ENCODE data around the gene CHTF18.

CHTF18 gene

DNA sequence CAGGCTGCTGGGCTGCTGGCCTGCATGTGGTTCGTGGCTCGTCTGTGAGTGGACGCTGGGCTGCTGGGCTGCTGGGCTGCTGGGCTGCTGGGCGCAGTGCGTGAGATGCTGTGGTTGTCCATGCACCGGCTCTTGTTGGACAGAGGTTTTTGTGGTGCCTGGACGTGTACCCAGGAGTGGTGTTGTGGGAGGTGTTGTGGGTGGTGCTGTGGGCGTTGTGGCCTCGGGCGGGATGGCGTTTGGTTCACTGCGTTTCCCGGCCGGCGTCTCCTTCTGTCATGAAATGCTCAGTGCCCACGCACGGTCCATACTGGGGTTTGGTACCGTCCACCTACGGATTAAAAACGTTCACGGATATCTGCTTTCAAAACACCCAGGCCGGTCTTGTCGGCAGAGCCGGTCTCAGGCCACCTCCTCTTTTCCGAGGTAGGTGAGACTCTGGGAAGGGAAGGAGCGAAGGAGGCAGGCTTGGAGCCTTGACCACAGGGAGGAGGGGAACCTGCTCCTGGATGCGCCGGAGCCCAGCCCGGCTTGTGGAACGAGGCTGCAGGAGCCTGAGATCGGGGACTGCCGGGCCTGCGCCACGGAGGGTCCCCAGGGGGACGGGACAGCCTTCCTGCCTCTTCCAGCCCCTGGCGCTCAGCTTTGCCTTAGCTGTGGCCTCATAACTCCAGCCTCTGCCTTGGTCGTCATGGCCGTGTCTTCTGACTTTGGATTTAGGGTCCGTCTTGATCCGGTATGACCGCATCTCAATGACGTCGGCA, 41.9 kb downstream of the CHTF18 start:
- no peak overlapping the region for H3K4me2 ChIP-seq (ENCODE audit: low read depth, low read length, poor library complexity, severe bottlenecking)
- no peaks in the 10 kb centered on the region for H3F3A ChIP-seq (ENCODE audit: low read depth)
- H3K9me3 ChIP-seq (ENCODE audit: insufficient read depth, low read depth, low read length): no peaks in the 10 kb centered on the region; the same call in 1 of the 2 replicates
- no peak overlapping the region for H3K4me3 ChIP-seq (ENCODE audit: low read length, poor library complexity, severe bottlenecking)
- H2AFZ ChIP-seq (ENCODE audit: low read length): no peak overlapping the region
- TF ChIP-seq, protein P1, sequence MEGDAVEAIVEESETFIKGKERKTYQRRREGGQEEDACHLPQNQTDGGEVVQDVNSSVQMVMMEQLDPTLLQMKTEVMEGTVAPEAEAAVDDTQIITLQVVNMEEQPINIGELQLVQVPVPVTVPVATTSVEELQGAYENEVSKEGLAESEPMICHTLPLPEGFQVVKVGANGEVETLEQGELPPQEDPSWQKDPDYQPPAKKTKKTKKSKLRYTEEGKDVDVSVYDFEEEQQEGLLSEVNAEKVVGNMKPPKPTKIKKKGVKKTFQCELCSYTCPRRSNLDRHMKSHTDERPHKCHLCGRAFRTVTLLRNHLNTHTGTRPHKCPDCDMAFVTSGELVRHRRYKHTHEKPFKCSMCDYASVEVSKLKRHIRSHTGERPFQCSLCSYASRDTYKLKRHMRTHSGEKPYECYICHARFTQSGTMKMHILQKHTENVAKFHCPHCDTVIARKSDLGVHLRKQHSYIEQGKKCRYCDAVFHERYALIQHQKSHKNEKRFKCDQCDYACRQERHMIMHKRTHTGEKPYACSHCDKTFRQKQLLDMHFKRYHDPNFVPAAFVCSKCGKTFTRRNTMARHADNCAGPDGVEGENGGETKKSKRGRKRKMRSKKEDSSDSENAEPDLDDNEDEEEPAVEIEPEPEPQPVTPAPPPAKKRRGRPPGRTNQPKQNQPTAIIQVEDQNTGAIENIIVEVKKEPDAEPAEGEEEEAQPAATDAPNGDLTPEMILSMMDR (conservative IDR thresholded peaks at IDR 0.05; ENCODE audit: low read length): no peak
- no peak for TF ChIP-seq EZH2phosphoT487 (IDR thresholded peaks at IDR 0.05; ENCODE audit: borderline replicate concordance)
- no peak overlapping the region for H3K9ac ChIP-seq (ENCODE audit: low read depth, low read length, poor library complexity, severe bottlenecking)
- no peaks in the 10 kb centered on the region for H3K27me3 ChIP-seq (ENCODE audit: insufficient read depth, low read length, poor library complexity, severe bottlenecking)
- no peaks in the 10 kb centered on the region for H3K9me2 ChIP-seq (replicated peaks; ENCODE audit: low read depth, low read length)
- no peaks in the 10 kb centered on the region for H3K79me2 ChIP-seq (ENCODE audit: insufficient read depth, low read length)
- H3K36me3 ChIP-seq (ENCODE audit: insufficient read depth, low read length): no peaks in the 10 kb centered on the region
- no peaks in the 10 kb centered on the region for H4K20me1 ChIP-seq (ENCODE audit: insufficient read depth, low read length, poor library complexity, severe bottlenecking)
- no peaks in the 10 kb centered on the region for H3K4me1 ChIP-seq (ENCODE audit: insufficient read depth, low read length, poor library complexity, severe bottlenecking)

- H3K9me3 ChIP-seq (ENCODE audit: insufficient read depth, low read depth, low read length): no peaks in the 10 kb centered on the region; the same call in 1 of the 2 replicates
- no peaks in the 10 kb centered on the region for H3K36me3 ChIP-seq (ENCODE audit: insufficient read depth, low read length)
- H3K4me3 ChIP-seq (ENCODE audit: low read length, poor library complexity, severe bottlenecking): no peak overlapping the region
- H4K20me1 ChIP-seq (ENCODE audit: insufficient read depth, low read length, poor library complexity, severe bottlenecking): no peaks in the 10 kb centered on the region
- no peak overlapping the region for H3K9ac ChIP-seq (ENCODE audit: low read depth, low read length, poor library complexity, severe bottlenecking)
- no peak overlapping the region for H2AFZ ChIP-seq (ENCODE audit: low read length)
- H3K27me3 ChIP-seq (ENCODE audit: insufficient read depth, low read length, poor library complexity, severe bottlenecking): no peaks in the 10 kb centered on the region
- H3K9me2 ChIP-seq (replicated peaks; ENCODE audit: low read depth, low read length): no peaks in the 10 kb centered on the region
- no peak overlapping the region for H3K4me2 ChIP-seq (ENCODE audit: low read depth, low read length, poor library complexity, severe bottlenecking)
- H3K4me1 ChIP-seq (ENCODE audit: insufficient read depth, low read length, poor library complexity, severe bottlenecking): no peaks in the 10 kb centered on the region
- no peaks in the 10 kb centered on the region for H3K79me2 ChIP-seq (ENCODE audit: insufficient read depth, low read length)
- no peak for TF ChIP-seq EZH2phosphoT487 (IDR thresholded peaks at IDR 0.05; ENCODE audit: borderline replicate concordance)
- TF ChIP-seq, protein P1 (conservative IDR thresholded peaks at IDR 0.05; ENCODE audit: low read length): no peak
- H3F3A ChIP-seq (ENCODE audit: low read depth): no peaks in the 10 kb centered on the region
Observed at GRCh38 chr16:830871-831570, 42.6 kb downstream of the CHTF18 start.

GRCh38 chr16:831571-832413, 43.4 kb downstream of the CHTF18 start:
- H3K9ac ChIP-seq (ENCODE audit: low read depth, low read length, poor library complexity, severe bottlenecking): no peak overlapping the region
- H3K9me2 ChIP-seq (replicated peaks; ENCODE audit: low read depth, low read length): no peaks in the 10 kb centered on the region
- no peaks in the 10 kb centered on the region for H3F3A ChIP-seq (ENCODE audit: low read depth)
- no peak overlapping the region for H3K4me2 ChIP-seq (ENCODE audit: low read depth, low read length, poor library complexity, severe bottlenecking)
- no peaks in the 10 kb centered on the region for H4K20me1 ChIP-seq (ENCODE audit: insufficient read depth, low read length, poor library complexity, severe bottlenecking)
- TF ChIP-seq, protein P1 (conservative IDR thresholded peaks at IDR 0.05; ENCODE audit: low read length): no peak
- TF ChIP-seq EZH2phosphoT487 (IDR thresholded peaks at IDR 0.05; ENCODE audit: borderline replicate concordance): no peak
- no peaks in the 10 kb centered on the region for H3K36me3 ChIP-seq (ENCODE audit: insufficient read depth, low read length)
- no peak overlapping the region for H2AFZ ChIP-seq (ENCODE audit: low read length)
- H3K27me3 ChIP-seq (ENCODE audit: insufficient read depth, low read length, poor library complexity, severe bottlenecking): no peaks in the 10 kb centered on the region
- no peaks in the 10 kb centered on the region; the same call in 1 of the 2 replicates for H3K9me3 ChIP-seq (ENCODE audit: insufficient read depth, low read depth, low read length)
- H3K4me1 ChIP-seq (ENCODE audit: insufficient read depth, low read length, poor library complexity, severe bottlenecking): no peaks in the 10 kb centered on the region
- no peaks in the 10 kb centered on the region for H3K79me2 ChIP-seq (ENCODE audit: insufficient read depth, low read length)
- H3K4me3 ChIP-seq (ENCODE audit: low read length, poor library complexity, severe bottlenecking): no peak overlapping the region

All from Loucy (cell line).